GM19452 (cell line): ENCODE results near the gene VPS11.
"Not testable (repeated sequence)": the region's sequence is repeated elsewhere in the genome, so short reads cannot be mapped to it uniquely, and the experiment has no call there.

Source experiments
- ATAC-seq: cut with Tn5 transposase; IDR thresholded peaks from one replicate; pipeline ENCODE4 v1.9.1; 2021; ENCODE audit not compliant: unreplicated experiment

Gene VPS11

GRCh38 chr11:119034813-119035212 lies 32.8 kb upstream of the VPS11 start:
- no peak for ATAC-seq

GRCh38 chr11:119038884-119039283 lies 28.7 kb upstream of the VPS11 start:
- ATAC-seq: no peak

DNA sequence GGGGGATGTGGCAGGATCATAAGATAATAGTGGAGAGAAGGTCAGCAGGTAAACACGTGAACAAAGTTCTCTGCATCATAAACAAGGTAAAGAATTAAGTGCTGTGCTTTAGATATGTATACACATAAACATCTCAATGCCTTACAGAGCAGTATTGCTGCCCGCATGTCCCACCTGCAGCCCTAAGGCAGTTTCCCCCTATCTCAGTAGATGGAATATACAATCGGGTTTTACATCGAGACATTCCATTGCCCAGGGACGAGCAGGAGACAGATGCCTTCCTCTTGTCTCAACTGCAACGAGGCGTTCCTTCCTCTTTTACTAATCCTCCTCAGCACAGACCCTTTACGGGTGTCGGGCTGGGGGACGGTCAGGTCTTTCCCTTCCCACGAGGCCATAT lies 28.1 kb upstream of the VPS11 start:
- not testable (repeated sequence) for ATAC-seq

- no peak for ATAC-seq
Measured at GRCh38 chr11:119041821-119042514, 25.6 kb upstream of the VPS11 start.

GRCh38 chr11:119042927-119043326 lies 24.7 kb upstream of the VPS11 start:
- no peak for ATAC-seq

GRCh38 chr11:119044708-119045107 lies 22.9 kb upstream of the VPS11 start:
- ATAC-seq: no peak

- ATAC-seq: no peak
Measured at GRCh38 chr11:119046489-119046888, 21.1 kb upstream of the VPS11 start.

GRCh38 chr11:119047205-119047604 lies 20.4 kb upstream of the VPS11 start:
- ATAC-seq: no peak

GRCh38 chr11:119048644-119049043 lies 19.0 kb upstream of the VPS11 start:
- ATAC-seq: no peak

DNA sequence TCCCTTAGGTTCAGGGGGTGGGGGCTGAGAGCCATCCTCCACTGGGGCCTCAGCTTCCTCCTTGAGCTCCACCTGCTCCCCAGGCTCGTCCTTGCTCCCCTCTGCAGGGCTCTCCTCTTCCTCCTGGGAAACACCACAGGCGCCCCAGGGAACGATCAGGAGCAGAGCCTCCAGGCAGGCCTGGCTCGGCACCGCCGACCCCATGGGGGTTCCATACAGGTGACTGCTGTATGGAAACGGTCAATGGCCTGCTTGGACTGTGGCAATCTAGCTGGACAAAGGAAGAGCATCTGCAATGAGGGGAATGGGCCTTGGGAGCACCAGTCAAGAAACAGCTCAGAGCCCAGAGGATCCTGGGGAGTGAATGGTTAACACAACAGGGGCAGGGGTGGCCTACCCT lies 18.5 kb upstream of the VPS11 start:
- no peak for ATAC-seq

DNA sequence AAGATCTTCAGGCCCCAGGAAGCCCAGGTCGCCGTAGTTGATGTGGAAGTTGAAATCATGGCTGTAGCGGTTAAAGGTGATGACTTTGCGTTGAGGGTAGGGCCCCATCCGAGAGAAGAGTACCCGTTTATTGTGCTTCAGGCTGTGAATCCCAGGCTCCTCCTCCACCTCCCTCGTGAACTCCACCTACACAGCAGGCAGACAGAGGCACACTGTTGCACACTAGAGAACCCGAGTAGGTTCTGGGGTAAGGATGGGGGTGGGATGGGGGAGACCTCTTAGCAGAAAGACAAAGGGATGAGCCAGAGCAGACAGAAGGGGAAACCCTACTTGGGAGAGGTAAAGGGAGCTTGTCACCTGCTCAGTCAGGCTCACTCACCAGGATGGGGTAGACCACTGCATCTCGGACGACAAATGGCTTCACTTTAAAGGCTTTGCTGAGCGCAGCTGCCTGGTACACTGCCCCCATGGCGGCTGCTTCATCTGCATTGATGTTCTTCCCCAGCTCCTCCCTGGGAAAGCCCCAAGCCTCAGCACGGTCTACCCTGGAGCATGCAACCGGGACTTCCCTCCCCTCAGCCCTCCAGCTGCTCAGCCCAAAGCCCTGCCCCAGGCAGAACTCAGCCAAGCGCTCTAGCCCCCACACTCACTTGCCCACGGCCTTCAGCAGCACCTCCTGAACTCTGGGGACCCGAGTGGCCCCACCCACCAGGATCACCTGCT lies 16.0 kb upstream of the VPS11 start:
- no peak for ATAC-seq

DNA sequence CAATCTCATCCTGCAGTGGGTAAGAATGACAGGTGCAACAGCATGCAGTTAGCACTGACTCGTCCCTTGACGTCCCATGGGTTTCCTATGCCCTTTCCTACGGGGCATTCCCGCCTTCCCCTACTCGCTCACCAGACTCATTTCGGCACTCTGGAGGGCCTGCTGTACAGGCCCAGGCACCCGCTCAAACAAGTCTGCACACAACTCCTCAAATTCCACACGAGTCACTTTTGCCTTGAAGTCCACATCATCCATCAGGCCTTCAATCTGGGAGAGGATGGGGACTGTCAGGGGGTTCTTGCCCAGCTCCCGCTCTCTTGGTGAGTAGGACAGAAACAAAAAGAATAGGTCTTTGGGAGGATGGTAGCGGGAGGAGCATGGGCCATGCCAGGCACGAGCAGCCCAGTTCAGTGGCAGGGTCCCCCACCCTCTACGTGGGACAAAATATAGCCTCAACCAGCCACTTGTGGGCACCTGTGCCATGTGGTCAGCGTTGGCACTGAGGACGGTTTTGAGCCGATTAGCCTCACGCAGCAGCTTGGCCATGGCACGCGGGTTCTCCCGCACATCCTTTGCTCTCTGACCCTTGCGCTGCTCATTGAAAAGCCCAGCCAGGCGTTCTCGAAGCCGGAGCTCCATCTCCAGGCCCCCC lies 15.3 kb upstream of the VPS11 start:
- no peak for ATAC-seq

DNA sequence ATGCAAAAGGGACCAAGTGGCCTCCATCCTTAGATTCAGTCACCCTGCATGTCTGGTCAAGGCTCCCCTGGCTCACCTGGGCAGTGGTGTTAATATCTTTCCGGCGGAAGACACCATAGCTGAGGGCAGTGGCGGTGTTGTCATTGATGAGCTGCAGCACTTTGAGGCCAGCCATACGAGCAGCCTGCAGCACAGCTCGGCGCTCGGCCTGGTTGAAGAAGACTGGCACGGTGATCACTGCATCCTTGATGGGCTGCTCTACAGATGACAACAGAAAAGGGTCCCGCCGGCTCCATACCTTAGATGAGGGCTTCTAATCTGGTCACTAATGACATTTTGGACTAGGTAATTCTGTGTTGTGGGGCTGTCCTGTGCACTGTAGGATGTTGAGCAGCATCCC lies 13.2 kb upstream of the VPS11 start:
- no peak for ATAC-seq

GRCh38 chr11:119055901-119056300 lies 11.7 kb upstream of the VPS11 start:
- ATAC-seq: no peak

DNA sequence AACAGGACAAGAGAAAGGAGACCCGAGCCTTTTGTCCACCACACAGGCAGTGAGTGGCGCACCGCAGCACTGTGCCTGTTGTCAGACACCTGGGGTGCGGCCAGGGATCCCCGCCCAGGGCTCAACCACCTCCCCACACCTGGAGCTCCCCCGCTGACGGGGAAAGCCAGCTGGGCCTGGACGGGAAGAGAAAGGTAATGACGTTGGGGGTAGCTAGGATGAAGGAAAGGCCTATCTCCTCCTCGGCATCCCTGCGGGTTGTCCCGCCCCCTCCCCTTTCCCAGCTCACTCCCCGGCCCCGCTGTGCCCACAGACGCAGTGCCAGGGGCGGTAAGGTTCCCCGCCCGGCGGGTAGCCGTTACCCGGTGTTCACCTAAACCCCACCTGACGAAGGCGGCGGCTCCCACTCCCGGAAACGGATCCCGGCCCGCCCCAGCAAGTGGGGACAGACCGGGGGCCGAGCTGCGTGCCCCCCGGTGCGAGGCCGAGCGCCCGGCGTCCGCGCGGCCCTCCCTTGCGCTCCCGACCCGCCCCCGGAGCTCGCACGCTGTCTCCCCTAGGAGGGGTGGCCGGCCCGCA lies 11.1 kb upstream of the VPS11 start:
- ATAC-seq: peak; percentile 4

DNA sequence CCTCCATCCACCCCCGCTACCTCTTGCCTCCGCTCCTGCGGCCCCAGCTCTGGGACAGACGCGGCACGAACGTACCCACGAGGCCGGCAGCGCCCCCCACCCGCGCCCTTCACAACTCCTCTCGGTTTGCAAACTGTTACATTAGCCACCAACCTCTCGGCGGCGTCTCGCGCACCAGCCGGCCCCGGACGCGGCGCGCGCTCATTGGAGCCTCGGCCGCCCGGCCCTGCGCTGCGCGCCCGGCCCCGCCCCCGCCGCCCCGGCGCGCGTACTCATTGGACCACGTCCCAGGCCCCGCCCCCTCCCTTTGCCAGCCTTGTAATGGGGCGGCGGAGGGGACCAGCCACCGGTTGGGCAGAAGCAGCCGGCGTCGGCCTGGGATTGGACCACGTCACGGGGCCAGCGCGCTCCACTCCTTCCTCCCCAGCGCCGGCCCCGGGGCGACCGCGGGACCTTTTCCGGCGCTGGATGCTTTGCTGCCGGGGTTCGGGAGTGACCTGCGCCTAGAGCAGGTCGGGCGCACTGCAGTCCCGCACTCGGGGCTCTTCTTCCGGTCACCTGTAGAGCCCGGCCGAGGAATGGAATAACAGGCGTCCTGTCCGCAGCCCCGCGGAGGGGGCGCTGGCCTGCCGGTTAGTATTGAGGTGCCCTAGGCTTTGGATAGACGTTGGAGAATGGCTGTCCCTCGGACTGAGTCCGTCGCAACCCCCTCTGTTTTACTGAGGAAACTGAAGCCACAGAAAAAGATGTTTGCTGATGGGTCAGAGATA lies 10.4 kb upstream of the VPS11 start, which contains the start of gene HYOU1:
Gene HYOU1, minus strand, starts transcription at position 206 of the 770 bp plus-strand sequence. CDS start 1,045 bp downstream, outside the sequence.
- ATAC-seq: peak; percentile 83

GRCh38 chr11:119059128-119059527 lies 8.5 kb upstream of the VPS11 start:
- not testable (repeated sequence) for ATAC-seq

DNA sequence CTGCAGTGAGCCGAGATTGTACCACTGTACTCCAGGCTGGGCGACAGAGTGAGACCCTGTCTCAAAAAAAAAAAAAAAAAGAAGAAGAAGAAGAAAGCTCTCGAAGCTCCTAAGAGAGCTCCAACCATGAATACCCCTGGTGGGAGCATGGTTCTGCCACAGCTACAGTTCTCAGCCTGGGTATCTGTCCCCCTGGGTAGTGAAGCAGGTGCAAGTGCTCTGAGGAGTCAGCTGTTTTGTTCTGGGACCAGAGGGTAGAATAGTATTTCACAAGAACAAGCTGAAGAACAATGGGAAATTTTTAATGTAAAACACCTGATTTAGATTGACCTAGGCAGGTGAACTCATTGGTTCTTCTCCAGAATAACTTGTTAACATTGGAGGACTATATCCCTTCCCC lies 6.4 kb upstream of the VPS11 start:
- no peak for ATAC-seq

- no peak for ATAC-seq
Measured at GRCh38 chr11:119062779-119063178, 4.8 kb upstream of the VPS11 start.

GRCh38 chr11:119065369-119065768 lies 2.2 kb upstream of the VPS11 start:
- ATAC-seq: no peak

DNA sequence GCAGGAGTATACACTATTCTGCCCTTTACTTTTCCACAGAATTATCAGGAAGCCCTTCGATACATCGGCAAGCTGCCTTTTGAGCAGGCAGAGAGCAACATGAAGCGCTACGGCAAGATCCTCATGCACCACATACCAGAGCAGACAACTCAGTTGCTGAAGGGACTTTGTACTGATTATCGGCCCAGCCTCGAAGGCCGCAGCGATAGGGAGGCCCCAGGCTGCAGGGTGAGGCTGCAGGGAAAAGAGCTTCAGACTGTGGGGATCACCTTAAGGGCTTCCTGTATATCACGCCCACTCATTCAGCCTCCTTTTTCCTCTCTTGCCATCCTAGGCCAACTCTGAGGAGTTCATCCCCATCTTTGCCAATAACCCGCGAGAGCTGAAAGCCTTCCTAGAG lies 10.2 kb downstream of the VPS11 start:
- ATAC-seq: no peak
